PC-3 (cell line): Measurements from ENCODE around the gene BRD9. TPM values are rescaled to one million over a fixed set of nuclear protein-coding genes. Genes with fewer than 3 reads are reported as not detected.
A peak's percentile ranks its signal among the peaks of the same experiment; 100 is the strongest.

Source experiments
- ATAC-seq: fragments of 200-7000 bp; cut with Tn5 transposase; 2 replicates; pipeline ENCODE4 v1.9.1; 2020; ENCODE audit warnings: mild to moderate bottlenecking, moderate library complexity
- BruUV-seq: library from RNA; stranded (reverse); fragments of 400-500 nt; replicated peaks from 2 replicates; lab custom pipeline; 2021; lab: Mats Ljungman, UMichigan
- CTCF ChIA-PET: fragments of 300-600 bp; sonication (Branson Sonifier 250); formaldehyde crosslinking; loops from one replicate; lab custom pipeline; 2022; ENCODE audit warnings: antibody characterized with exemption; lab: Charles Lee
- POLR2A ChIA-PET: fragments of 300-600 bp; sonication (Branson Sonifier 250); formaldehyde crosslinking; loops from one replicate; lab custom pipeline; 2022; ENCODE audit warnings: antibody characterized with exemption; ENCODE audit not compliant: unreplicated experiment; lab: Charles Lee
- DNase-seq: peaks from one replicate; pipeline ENCODE4 v3.0.0-alpha.2; 2015
- H2AFZ ChIP-seq: fragments of 300-600 bp; sonication (generic); 2 replicates; pipeline ENCODE4 v1.6.0; 2016; ENCODE audit warnings: antibody characterized with exemption, low read length
- H3F3A ChIP-seq: fragments of 300-600 bp; sonication (generic); one replicate; pipeline ENCODE4 v1.6.0; 2017; ENCODE audit warnings: antibody characterized with exemption, low read length, control low read depth, mild to moderate bottlenecking; ENCODE audit not compliant: unreplicated experiment
- H3K27ac ChIP-seq: fragments of 300-600 bp; sonication (generic); 2 replicates; pipeline ENCODE4 v1.5.1; 2016; ENCODE audit warnings: mild to moderate bottlenecking, low read length
- H3K27me3 ChIP-seq: fragments of 300-600 bp; sonication (generic); 2 replicates; pipeline ENCODE4 v1.6.1; 2016; ENCODE audit warnings: low read length, mixed read lengths
- H3K36me3 ChIP-seq: fragments of 300-600 bp; sonication (generic); 2 replicates; pipeline ENCODE4 v1.6.1; 2016; ENCODE audit warnings: low read depth, mixed run types, low read length, mixed read lengths
- H3K4me1 ChIP-seq: fragments of 300-600 bp; sonication (generic); 2 replicates; pipeline ENCODE4 v1.5.1; 2016; ENCODE audit warnings: low read length; ENCODE audit not compliant: insufficient read depth
- H3K4me2 ChIP-seq: fragments of 300-600 bp; sonication (generic); 2 replicates; pipeline ENCODE4 v1.6.0; 2016; ENCODE audit warnings: low read length
- H3K4me3 ChIP-seq: fragments of 300-600 bp; sonication (generic); 2 replicates; pipeline ENCODE4 v1.5.1; 2016; ENCODE audit warnings: mild to moderate bottlenecking, low read length, mixed read lengths
- H3K79me2 ChIP-seq: fragments of 300-600 bp; sonication (generic); 2 replicates; pipeline ENCODE4 v1.6.1; 2017; ENCODE audit warnings: low read length, mixed read lengths
- H3K9ac ChIP-seq: fragments of 300-600 bp; sonication (generic); 2 replicates; pipeline ENCODE4 v1.6.0; 2016; ENCODE audit warnings: mild to moderate bottlenecking, low read length
- H3K9me2 ChIP-seq: fragments of 300-600 bp; sonication (generic); replicated peaks from 2 replicates; pipeline ENCODE4 v1.6.1; 2016; ENCODE audit warnings: mixed run types, low read length, mixed read lengths
- H3K9me3 ChIP-seq: fragments of 300-600 bp; sonication (generic); 2 replicates; pipeline ENCODE4 v1.6.1; 2016; ENCODE audit warnings: low read length, mixed read lengths
- H4K20me1 ChIP-seq: fragments of 300-600 bp; sonication (generic); 2 replicates; pipeline ENCODE4 v1.6.1; 2016; ENCODE audit warnings: low read length, mixed read lengths
- EZH2 ChIP-seq: fragments of 300-600 bp; sonication (generic); IDR thresholded peaks from one replicate; pipeline ENCODE4 v1.6.1; 2017; ENCODE audit warnings: antibody characterized with exemption, mild to moderate bottlenecking, low read length; ENCODE audit not compliant: unreplicated experiment
- EZH2phosphoT487 ChIP-seq: fragments of 300-600 bp; sonication (generic); IDR thresholded peaks from 2 replicates; pipeline ENCODE4 v1.6.1; 2018; ENCODE audit warnings: mild to moderate bottlenecking, antibody characterized with exemption, low read length, borderline replicate concordance
- intact Hi-C: fragments of 100-400 bp; cut with micrococcal nuclease; formaldehyde crosslinking; loops from 2 replicates; pipeline ENCODE4 v1.9.0; 2023
- total RNA-seq: library from RNA; depleted of rRNA; stranded (reverse); fragments of >200 nt; gene quantifications from 2 replicates; pipeline ENCODE4 v1.2.3, GENCODE V29; 2014
- TF ChIP-seq, protein P1 (sequence below): fragments of 300-600 bp; sonication (generic); conservative IDR thresholded peaks from 2 replicates; pipeline ENCODE4 v1.5.1; 2017; ENCODE audit warnings: antibody characterized with exemption, low read depth, mild to moderate bottlenecking, low read length

BRD9 gene
- total RNA-seq, 1 experiment from 2014 or later, result 50.4 TPM

DNA sequence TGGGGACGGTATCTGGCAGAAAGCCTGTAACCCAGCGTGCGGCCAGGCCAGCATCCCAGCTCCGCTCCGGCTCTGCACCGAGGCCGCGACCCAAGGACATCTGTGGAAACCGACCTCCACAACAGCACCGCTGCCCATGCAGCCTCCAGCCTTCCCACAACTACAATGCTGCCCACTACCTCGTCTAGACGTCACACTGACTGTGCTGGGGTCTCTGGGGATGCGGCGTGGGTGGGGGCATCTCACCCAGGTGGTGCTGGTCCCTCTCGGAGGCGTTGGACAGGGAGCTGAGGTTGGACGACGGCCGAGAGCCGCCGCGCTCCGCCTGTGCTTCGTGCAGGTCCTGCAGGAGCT lies 27.5 kb downstream of the BRD9 start:
- H3K4me3 ChIP-seq, result no peak overlapping the region
- H3K9me3 ChIP-seq, result no peaks in the 10 kb centered on the region
- H3K9ac ChIP-seq, result no peak overlapping the region
- TF ChIP-seq, protein P1, sequence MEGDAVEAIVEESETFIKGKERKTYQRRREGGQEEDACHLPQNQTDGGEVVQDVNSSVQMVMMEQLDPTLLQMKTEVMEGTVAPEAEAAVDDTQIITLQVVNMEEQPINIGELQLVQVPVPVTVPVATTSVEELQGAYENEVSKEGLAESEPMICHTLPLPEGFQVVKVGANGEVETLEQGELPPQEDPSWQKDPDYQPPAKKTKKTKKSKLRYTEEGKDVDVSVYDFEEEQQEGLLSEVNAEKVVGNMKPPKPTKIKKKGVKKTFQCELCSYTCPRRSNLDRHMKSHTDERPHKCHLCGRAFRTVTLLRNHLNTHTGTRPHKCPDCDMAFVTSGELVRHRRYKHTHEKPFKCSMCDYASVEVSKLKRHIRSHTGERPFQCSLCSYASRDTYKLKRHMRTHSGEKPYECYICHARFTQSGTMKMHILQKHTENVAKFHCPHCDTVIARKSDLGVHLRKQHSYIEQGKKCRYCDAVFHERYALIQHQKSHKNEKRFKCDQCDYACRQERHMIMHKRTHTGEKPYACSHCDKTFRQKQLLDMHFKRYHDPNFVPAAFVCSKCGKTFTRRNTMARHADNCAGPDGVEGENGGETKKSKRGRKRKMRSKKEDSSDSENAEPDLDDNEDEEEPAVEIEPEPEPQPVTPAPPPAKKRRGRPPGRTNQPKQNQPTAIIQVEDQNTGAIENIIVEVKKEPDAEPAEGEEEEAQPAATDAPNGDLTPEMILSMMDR, result no peak
- no peak for TF ChIP-seq EZH2phosphoT487
- TF ChIP-seq EZH2, result no peak
- H4K20me1 ChIP-seq, result no peaks in the 10 kb centered on the region
- no TSS peak for BruUV-seq
- H2AFZ ChIP-seq, result no peak overlapping the region
- H3K27ac ChIP-seq, result no peak overlapping the region
- POLR2A ChIA-PET, result no interaction called here
- no peaks in the 10 kb centered on the region for H3K9me2 ChIP-seq
- ATAC-seq (no peak), DNase-seq (no peak)
- no peaks in the 10 kb centered on the region for H3K79me2 ChIP-seq
- intact Hi-C loops, result no loop called here
- H3K27me3 ChIP-seq, result no peaks in the 10 kb centered on the region
- no peaks in the 10 kb centered on the region for H3K4me1 ChIP-seq
- peaks cover 58% of the 10 kb centered on the region for H3K36me3 ChIP-seq
- H3F3A ChIP-seq, result no peaks in the 10 kb centered on the region
- H3K4me2 ChIP-seq, result no peak overlapping the region
- CTCF ChIA-PET, result no interaction called here

DNA sequence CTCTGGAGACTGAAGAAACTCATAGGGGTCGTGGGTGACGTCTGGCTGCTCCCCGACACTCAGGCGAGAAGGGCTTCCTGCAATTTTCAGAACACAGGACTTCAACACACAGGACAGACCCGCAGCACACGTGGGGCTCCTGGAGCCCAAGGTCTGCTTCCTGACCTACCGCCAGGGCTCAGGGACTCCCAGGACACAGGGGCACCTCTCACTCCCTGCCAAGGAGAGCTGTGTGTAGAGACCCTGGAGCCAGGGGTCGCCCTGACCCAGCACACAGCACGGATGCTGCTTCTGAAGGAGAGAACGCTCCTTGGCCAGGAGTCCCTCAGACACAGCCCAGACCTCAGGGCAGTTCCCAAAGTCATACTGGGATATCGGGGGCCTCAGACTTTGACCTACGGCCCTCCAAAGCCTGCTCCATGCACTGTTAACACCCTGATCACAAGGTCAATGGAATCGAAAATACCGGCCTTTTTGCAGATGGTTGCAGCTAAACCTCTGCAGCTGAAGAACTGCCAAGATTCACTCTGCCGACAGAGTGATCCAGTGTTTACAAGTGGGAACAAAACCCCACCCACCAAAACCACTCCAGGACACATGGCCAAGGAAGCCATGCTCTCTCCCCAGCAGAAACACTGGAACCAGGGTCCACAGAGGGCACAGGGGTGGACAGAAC lies 28.0 kb downstream of the BRD9 start:
- DNase-seq, result no peak
- Histone ChIP-seq H3K36me3 (peaks cover 53% of the 10 kb centered on the region), H3K4me2 (no peak overlapping the region), H3K27ac (no peak overlapping the region), H3F3A (no peaks in the 10 kb centered on the region), H3K4me1 (no peaks in the 10 kb centered on the region), H2AFZ (no peak overlapping the region), H4K20me1 (no peaks in the 10 kb centered on the region), H3K27me3 (no peaks in the 10 kb centered on the region), H3K79me2 (no peaks in the 10 kb centered on the region), H3K9me3 (no peaks in the 10 kb centered on the region), H3K4me3 (no peak overlapping the region), H3K9ac (no peak overlapping the region), H3K9me2 (no peaks in the 10 kb centered on the region)
- POLR2A ChIA-PET, result no interaction called here
- CTCF ChIA-PET, result no interaction called here
- no peak for ATAC-seq
- BruUV-seq, result no TSS peak
- TF ChIP-seq EZH2phosphoT487, result no peak
- TF ChIP-seq, protein P1, result no peak
- TF ChIP-seq EZH2, result no peak
- intact Hi-C loops, result no loop called here

DNA sequence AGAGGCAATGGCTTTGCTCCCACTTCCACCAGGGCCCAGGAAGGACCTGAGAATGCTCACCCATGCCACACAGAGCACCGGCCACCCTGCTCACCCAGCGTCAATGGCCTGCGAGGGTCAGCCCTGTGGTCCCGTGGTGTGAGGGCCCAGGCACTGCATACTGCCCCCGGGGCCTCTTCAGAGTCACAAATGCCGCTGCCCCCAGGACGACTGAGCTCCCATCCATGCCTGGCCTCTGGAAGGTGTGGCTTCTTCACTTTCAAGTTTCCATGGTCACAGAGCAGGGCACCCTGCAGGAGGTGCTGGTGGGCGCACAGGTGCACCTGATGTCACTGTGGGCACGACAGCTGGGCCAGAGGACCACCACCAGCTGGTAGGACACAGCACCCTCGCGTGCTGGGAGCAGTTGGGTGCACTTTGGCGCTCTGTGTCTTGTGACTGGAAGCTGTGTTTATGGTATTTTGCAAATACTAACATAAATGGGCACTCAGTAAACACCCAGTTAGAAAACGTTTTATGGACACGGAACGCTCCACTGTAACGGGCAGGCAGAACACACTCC lies 29.3 kb downstream of the BRD9 start:
- H3K9me2 ChIP-seq, result no peaks in the 10 kb centered on the region
- no peaks in the 10 kb centered on the region for H3K9me3 ChIP-seq
- BruUV-seq, result no TSS peak
- peaks cover 40% of the 10 kb centered on the region for H3K36me3 ChIP-seq
- ChIA-PET POLR2A (no interaction called here), CTCF (interaction anchor here (0.6 kb wide), 1 partner anchor 304 kb away, joined by 3 read pairs; no protein-coding TSS in a partner anchor)
- DNase-seq, result no peak
- TF ChIP-seq, protein P1, result 0 out of 2 replicates have a peak, but pooled peaks have one; percentile 10
- TF ChIP-seq EZH2phosphoT487 (no peak), EZH2 (no peak)
- no peaks in the 10 kb centered on the region for H3K27me3 ChIP-seq
- no peak overlapping the region for H3K4me2 ChIP-seq
- intact Hi-C loops, result no loop called here
- H2AFZ ChIP-seq, result no peak overlapping the region
- no peak overlapping the region for H3K27ac ChIP-seq
- H3K79me2 ChIP-seq, result no peaks in the 10 kb centered on the region
- no peak overlapping the region for H3K9ac ChIP-seq
- H3F3A ChIP-seq, result no peaks in the 10 kb centered on the region
- H3K4me1 ChIP-seq, result no peaks in the 10 kb centered on the region
- no peaks in the 10 kb centered on the region for H4K20me1 ChIP-seq
- peak; percentile 8; the same call in 1 of the 2 replicates for ATAC-seq
- H3K4me3 ChIP-seq, result no peak overlapping the region
